NK-92 treated with Interleukin-12 subunit alpha and Interleukin-12 subunit beta, amount 100 ng/mL, for 24 hours (cell line): ENCODE data around the gene MKRN3.
"Not testable (repeated sequence)": the region's sequence is repeated elsewhere in the genome, so short reads cannot be mapped to it uniquely, and the experiment has no call there.

Source experiments
- DNase-seq: peaks from one replicate; lab custom pipeline; 2025; lab: John Stamatoyannopoulos, UW

MKRN3 gene

DNA sequence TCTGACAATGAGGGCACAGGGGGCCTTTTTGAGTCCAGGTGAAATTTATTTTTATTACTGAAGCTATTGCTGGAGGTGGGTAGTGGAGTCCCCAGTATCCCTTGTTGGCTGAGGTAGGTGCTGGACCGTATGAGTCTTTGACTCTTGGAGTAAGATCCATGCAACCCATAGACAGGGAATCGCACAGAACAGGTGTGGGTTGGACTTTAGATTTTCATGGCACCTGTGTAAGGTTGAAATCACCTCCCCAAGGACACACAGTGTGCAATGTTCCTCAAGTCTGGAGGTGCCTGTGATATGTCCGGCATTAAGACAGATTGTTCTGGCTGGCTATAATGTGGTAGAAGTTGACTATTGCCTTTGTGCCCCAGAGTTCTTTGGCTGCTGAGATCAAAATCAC, 23.5 kb downstream of the MKRN3 start:
- no peak for DNase-seq

DNA sequence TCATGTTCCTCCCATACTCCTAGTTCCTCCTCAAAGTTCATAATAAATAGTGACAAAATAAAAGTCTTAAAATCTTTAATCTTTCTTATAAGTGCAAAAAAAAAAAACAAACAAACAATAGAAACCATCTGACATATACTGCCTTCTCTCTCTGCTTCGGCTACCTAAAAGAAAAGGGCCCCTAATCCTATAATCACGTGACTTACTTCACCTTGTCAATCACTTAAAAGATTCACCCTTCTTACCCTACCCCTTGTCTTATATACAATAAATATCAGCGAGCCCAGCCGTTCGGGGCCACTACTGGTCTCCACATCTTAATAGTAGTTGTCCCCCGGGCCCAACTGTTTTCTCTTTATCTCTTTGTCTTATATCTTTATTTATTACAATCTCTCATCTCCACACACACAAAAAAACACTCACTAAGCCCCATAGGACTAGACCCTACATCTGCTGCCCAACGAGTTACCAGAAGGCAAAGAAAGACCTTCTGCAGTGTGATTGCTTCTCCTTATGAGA, 28.8 kb downstream of the MKRN3 start:
- DNase-seq = no peak

DNA sequence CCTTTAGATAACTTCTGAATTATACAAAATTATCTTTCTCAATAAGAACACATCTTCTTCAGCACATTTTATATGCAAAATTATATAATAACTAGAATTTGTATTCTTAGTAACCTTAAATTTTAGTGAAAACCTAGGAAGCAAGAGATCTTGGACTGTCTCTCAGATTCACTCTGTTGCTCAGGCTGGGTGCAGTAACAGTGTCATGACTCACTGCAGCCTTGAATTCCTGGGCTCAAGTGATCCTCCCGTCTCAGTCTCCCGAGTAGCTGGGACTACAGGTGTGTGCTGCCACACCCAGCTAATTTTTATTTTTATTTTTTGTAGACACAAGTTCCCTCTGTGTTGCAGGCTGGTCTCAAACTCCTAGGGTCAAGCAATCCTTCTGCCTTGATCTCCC, 29.9 kb downstream of the MKRN3 start:
- no peak for DNase-seq

DNA sequence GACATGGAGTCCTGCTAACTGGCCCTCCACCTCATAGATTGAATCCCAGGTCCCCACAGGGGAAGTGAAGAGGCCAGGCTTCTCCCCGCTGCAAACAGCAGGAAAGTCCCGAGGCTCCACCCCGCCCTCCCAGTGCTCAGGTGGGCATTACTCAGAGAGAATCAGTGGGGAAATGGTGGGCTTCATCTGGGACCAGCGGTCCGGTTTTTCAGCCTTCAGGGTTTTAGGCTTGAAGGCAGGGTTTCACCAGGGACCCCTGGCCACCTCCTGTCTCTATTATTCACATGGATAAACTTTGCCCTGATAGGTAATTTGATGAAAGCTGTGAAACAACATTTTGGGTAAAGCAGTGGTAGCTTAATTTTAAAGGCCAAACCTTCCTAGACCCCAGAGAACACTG, 31.3 kb downstream of the MKRN3 start:
- no peak for DNase-seq

DNA sequence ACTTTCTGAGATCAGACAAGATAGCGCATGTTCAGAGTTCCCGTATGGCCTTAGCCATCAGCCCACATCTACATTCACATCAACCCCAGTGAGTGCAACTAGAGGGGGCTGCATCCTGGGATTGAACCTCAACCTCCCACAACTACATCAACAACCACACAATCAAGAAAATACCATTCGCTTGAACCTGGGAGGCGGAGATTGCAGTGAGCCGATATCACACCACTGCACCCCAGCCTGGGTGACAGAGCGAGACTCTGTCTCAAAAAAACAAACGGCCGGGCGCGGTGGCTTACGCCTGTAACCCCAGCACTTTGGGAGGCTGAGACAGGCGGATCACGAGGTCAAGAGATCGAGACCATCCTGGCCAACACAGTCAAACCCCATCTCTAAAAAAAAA, 31.8 kb downstream of the MKRN3 start:
- not testable (repeated sequence) for DNase-seq

DNA sequence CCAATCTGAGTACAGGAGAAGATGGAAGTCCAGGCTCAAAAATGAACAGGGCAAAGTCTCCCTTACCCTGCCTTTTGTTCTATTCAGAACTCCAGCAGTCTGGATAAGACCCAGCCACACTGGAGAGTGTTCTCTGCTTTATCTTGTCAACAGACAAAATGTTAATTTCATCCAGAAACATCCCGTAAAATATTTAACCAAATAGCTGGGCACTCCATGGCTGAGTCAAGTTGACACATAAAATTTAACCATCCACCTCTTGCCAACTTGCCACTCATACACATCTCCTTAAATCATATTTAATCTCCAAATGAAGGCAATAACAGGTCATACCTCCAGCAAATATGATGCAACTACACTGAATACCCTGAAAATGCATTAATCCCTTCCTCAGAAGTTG, 33.6 kb downstream of the MKRN3 start:
- no peak for DNase-seq

DNA sequence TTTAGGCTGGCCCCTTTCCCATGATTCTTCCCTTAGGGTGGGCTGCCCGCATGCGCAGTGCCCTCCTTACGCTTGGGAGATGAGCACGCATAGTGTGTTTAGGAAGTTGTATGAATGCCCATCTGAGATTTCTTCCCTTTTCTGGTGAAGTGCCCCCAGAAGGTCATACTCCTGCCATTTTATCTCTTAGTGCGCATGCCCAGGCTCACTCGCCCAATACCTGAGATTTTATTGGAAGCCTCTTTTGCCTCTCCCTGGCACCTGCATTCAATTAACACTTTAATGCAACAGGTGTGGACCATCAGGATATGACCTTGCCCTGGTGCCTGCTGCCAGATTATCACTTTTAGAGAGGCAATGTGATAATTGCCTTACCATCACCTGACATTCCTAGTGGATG, 36.6 kb downstream of the MKRN3 start:
- DNase-seq = no peak

DNA sequence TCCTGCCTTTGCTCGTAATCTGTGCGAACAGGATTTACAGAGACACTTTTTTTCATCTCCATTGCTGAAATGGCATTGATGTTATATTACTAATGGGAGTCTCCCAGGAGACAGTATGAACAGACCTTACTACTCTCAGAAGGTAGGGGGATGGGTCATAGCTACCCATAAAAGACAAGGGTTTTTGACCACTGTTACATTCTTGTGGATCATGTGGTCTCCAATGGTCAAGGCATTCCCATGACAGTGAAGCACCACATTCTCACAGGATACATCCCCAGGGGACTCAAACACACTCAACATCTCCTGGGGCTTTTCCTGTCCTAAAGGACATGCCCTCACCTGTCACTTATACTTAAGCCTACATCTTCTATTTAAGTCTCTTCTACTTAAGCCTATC, 40.8 kb downstream of the MKRN3 start:
- DNase-seq = no peak

DNA sequence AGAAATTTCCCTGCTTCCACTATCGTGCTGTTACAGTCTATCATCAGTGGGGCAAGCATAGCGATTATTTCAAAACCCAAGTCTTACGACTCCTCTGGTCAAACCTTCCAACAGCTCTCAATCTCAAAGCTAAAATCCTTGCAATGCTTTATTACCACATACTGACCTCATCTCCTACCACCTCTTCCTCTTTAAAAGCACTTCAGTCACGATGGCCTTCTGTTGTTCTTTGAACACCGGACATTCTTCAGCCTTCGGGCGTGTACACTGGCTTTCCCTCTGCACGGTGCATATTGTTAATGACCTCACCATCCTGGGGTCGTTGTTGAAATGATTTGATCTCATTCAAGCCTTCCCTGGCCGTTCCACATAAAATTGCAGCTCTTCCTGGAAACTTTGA, 51.1 kb downstream of the MKRN3 start:
- no peak for DNase-seq
